DLD1 (cell line): ENCODE measurements around the gene BCAS1.

Experiments
- in situ Hi-C: cut with HindIII; loops from 2 replicates; pipeline ENCODE4 v1.10.0; 2017; ENCODE audit warnings: low sequenced_read_pairs

BCAS1 gene

DNA sequence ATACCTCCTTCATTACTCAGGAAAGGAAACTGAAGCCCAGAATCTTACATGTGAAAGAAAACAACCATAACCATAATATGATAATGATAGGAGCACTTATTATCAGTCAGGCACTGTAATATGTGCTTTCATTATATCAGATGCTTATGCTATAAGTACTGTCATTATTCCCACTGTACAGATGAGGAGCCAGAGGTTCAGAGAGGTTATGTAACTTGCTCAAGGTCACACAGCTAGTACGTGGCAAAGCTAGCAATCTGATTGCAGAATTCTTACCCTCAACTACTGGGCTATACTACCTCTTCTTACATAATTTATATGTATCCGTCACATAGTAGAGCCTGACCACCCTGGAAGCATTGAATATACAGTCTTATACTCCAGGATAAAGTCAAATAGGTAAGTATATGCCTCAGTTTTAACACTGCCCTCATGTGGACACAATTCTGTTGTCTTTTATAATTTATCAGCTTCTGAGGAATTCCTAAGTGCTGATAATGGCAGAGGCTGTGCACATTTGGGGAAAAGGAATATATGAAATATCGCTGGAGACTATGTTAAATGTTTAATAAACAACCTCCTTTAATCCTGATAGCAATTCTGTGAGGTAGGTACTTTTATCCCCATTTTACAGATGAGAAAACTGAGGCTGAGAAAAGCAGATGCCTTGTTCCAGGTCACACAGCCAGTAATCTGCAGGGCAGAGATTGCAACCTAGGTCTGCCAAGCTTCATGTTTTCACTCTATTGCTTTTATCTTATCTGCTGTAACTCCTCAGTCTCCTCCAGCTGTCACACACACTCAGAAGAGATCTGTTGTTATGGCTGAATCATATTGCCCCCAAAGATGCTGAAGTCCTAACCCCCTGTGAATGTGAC, 13.4 kb downstream of the BCAS1 start:
- in situ Hi-C loops, result no loop called here

GRCh38 chr20:54054516-54054915, 15.9 kb downstream of the BCAS1 start:
- in situ Hi-C loops, result no loop called here

DNA sequence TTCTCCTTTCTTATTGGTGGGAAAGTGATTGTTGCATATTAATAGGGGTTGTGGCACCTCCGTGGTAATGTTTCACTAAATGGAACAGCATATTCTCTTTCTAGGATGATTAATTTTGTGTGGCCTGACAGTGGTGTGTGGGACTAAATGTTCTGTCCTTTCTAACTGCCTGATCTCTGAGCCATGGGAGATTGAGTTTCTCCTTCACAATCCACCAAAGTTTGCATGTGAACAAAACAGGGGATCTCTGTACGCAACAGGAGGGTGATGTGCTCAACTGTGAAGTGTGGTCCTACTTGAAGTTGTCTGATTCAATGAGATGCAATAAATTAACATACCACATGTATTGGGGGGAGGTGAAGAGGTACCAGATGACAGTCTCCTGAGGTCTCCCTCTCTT, 19.3 kb downstream of the BCAS1 start:
- in situ Hi-C loops, result no loop called here

DNA sequence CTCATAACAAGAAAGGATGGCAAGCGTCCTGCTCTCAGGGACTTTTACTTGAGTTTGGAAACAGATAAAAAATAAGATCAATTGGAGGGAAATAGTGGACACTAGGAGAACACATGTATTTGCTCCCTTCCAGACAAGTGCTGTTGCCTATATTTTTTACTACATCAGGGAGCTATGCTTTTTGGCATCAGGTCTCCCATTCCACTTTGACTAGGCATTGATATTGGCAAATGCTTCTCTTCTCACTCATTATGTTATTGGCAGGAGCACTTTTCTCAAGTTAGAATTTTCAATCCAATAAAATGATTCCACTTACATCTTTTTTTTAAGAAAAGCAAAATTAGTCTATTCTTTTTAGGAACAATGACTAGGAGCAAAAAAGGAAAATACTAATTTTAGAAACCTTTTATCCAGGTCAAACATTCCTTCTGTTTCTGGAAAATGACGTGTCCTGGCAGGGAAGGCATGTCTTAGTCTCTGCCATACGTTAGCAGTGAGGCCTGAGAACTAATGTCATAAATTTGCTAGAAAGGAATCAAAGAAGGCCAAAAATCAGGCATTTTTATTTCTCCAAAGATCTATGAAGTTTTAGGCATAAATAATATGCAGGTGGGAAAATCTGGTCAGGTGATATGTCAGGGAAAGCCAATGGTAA, 21.4 kb downstream of the BCAS1 start:
- in situ Hi-C loops, result no loop called here

DNA sequence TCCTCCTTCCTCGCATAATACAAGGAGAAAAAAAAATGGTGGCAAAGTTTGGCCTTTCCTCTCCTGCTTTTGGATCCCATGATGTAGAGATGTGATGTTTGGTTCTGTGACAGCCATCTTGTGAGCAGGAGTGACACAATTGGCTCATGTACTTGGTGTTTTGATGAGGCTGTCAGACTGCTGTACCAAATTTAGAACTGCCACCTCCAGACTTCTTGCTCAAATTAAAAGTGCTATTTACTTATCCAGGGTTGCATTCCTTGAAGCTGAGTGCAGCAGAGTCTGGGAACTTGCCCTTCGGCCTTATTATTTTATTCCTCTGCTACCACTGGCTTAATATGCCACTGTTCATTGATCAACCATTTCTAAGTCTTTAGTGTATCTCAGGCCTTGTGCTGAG, 21.9 kb downstream of the BCAS1 start:
- in situ Hi-C loops, result no loop called here

- in situ Hi-C loops, result no loop called here
These were observed 22.7 kb downstream of the BCAS1 start for GRCh38 chr20:54047720-54048119.

DNA sequence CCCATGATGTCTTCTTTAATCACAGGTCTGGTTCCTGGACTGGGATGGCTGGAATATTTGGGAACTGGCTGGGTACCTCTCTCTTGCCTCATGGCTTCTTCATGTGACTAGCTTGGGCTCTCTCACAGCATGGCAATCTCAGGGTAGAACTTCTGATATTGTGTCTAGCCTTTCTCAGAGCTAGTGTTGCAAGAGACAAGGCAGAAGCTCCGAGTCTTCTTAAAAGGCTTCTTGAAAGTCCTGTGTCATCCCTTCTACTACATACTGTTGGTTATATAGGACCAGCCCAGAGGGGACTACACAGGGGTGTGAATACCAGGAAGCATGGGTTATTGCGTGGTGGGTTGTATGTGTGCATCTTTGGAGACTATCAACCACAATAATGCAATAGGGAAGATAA, 23.3 kb downstream of the BCAS1 start:
- in situ Hi-C loops, result no loop called here

DNA sequence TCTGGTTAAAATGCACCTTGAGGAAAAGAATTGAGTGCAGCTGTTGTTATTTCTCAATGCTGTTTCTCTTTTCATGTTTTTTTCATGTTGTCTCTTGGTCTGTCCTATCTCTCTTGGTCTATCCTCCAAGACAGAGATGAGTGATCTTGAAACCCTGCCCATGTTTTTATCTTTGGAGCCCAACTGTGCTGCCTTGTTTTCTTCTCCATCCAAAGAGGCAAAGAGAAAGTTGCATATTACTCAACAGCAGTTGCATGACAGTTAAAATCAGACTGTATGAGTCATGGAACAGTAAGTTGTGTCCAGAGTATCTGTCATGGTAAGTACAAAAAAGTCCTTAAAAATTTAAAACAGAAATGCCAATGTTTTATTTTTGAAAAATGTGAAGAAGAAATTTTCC, 26.2 kb downstream of the BCAS1 start:
- in situ Hi-C loops, result no loop called here

- in situ Hi-C loops, result no loop called here
These were observed 27.1 kb downstream of the BCAS1 start for GRCh38 chr20:54043076-54043967.

- in situ Hi-C loops, result no loop called here
These were observed 28.4 kb downstream of the BCAS1 start for GRCh38 chr20:54042021-54042420.

- in situ Hi-C loops, result no loop called here
These were observed 29.1 kb downstream of the BCAS1 start for GRCh38 chr20:54041336-54041735.

GRCh38 chr20:54040531-54040930, 29.9 kb downstream of the BCAS1 start:
- in situ Hi-C loops, result no loop called here

GRCh38 chr20:54038961-54039360, 31.4 kb downstream of the BCAS1 start:
- in situ Hi-C loops, result no loop called here

GRCh38 chr20:54037525-54037924, 32.9 kb downstream of the BCAS1 start:
- in situ Hi-C loops, result no loop called here

DNA sequence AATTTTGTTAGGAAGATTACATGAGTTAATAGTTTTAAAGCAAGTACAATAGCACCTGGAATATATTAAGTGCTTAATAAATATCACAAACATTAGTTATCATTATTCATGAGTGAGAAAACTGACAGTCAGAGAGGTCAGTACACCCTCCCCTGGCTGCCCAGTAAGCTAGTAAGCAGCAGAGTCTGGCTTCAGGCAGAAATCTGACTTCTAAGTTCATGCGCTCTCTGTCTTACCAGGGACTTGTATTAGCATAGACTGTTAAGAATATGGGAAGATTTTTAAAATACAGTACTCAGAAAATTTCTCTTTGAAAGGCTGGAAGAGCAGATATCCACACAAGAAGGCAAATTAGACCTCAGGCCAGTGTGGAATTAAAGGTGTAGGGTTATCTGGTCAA, 40.8 kb downstream of the BCAS1 start:
- in situ Hi-C loops, result no loop called here

DNA sequence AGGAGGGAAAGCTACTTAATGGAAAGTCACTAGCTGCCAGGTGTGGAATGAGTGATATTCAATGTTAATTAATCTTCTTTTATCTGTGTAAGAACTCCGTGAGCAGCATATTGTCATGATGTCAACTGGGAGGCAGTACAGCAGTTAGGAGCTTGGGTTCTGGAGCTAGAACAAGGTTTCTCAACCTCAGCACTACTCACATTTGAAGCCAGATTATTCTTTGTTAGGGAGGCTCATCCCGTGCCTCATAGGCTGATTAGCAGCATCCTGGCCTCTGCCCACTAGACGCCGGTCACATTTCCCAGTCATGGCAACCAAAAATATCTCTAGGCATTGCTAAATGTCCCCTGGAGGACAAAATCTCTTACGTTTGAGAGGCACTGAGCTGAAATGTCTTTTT, 41.2 kb downstream of the BCAS1 start:
- in situ Hi-C loops, result no loop called here

GRCh38 chr20:54028276-54029011, 42.0 kb downstream of the BCAS1 start:
- in situ Hi-C loops, result no loop called here

DNA sequence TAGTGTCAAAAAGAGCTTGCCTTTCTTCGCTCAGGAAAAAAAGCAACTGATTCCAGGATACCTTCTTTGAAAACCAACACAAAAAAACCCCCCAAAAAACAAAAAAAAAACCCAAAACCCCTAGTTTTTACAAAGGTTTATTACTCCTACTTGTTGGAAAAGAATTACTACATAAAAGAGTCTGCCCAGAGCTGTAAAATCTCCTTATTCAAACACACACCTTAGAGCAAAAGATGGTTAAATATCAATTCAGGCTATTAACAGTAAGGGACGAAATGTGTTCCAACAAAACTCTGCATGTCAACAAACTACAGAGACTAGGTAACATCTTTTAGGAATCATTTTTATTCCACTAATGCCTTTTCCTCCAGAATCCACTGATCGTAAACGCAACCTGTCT, 42.7 kb downstream of the BCAS1 start:
- in situ Hi-C loops, result no loop called here

DNA sequence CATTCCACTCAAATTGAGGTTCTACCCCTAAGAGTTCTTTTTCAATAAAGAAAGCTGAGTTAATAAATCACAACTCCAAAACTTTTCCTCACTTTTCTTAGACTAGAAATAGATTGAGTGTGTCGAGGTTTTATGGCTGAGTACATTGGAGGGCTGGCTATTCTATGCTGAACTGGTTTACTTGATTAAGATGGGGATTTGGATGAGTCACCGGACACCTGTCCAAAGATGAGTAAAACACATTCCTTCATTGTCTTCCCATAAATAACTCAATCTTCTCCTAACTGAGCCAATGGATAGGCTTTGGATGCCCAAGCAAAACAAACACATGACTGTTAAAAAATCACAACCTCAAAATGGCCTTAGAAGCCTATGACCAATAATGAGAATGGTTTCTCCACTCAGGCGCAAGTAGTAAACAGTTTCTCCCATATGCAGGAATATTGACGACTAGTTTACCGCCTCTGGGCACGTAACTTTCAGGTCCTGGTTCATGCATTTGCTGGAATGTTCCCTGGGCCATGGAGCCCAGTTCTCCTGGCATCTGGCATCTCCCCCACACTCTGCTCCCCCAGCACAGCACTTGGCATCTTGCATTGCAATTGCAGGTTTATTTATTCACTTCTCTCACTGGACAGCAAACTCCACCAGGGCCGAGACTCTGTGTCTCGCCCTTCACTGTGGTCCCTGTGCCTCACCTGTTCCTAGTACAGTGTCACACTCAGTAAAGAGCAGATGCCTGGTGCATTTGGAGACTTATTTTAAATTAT, 43.9 kb downstream of the BCAS1 start:
- in situ Hi-C loops, result no loop called here

- in situ Hi-C loops, result no loop called here
These were observed 45.1 kb downstream of the BCAS1 start for GRCh38 chr20:54025251-54025771.
